ENCODE data around the gene RLF. TPM values are rescaled to one million over a fixed set of nuclear protein-coding genes. Genes with fewer than 3 reads are reported as not detected.
"Not testable (repeated sequence)": the region's sequence is repeated elsewhere in the genome, so short reads cannot be mapped to it uniquely, and the experiment has no call there.

RLF gene
- total and polyA plus RNA-seq, 7 donors = 2.4 to 27.6 (median 19.9) TPM

- Histone ChIP-seq H3K27me3 (no peaks in the 10 kb centered on the region), H3K4me3 (no peak overlapping the region), H3K36me3 (peaks cover 0 to 52% (median 5%) of the 10 kb centered on the region in 4 donors), H3K27ac (no peak overlapping the region), H3K9me3 (no peaks in the 10 kb centered on the region), H3K4me1 (no peaks in the 10 kb centered on the region)
- intact Hi-C loops (cut with DNase I) = no loop called here
- 84 to 94% methylated on average over 3 of the region's 3 CpGs for WGBS, 2 donors
- no peak for TF ChIP-seq POLR2A (IDR thresholded peaks at IDR 0.05)
- no peak for DNase-seq
These were observed 37.9 kb downstream of the RLF start for GRCh38 chr1:40199126-40199525.

DNA sequence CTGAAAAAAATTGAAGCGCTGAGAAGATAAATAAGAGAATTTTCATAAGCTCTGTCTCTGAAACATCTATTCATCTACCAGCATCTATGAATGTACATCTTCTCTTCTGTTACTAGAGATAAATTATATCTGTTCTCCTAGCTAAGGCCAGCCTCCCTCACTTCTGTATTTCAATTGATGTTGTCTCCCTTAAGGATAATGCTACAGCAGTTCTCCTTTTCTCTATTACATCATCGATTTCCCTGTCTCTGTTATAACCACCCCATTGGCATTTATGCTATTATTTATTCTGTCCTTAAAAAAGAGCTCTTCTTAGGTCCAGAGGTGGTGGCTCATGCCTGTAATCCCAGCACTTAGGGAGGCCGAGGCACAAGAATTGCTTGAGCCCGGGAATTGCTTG lies 43.7 kb downstream of the RLF start:
- intact Hi-C loops (cut with DNase I) = no loop called here
- Histone ChIP-seq H3K27me3 (no peaks in the 10 kb centered on the region), H3K4me1 (no peaks in the 10 kb centered on the region), H3K36me3 (peaks cover 0 to 45% (median 4%) of the 10 kb centered on the region in 4 donors), H3K9me3 (no peaks in the 10 kb centered on the region), H3K4me3 (no peak overlapping the region), H3K27ac (no peak overlapping the region)
- 92 to 96% methylated on average over 4 of the region's 4 CpGs for WGBS, 2 donors
- no peak for DNase-seq
- TF ChIP-seq POLR2A (IDR thresholded peaks at IDR 0.05) (no peak), EP300 (IDR thresholded peaks at IDR 0.05) (no peak), POLR2AphosphoS5 (IDR thresholded peaks at IDR 0.05) (no peak), CTCF (IDR thresholded peaks at IDR 0.05) (no peak)

GRCh38 chr1:40210511-40211204 lies 49.5 kb downstream of the RLF start:
- no peak overlapping the region for H3K27ac ChIP-seq
- 94 to 95% methylated on average over 3 of the region's 3 CpGs for WGBS, 2 donors
- H3K4me3 ChIP-seq = no peak overlapping the region
- peaks cover 0 to 36% (median 7%) of the 10 kb centered on the region in 4 donors for H3K36me3 ChIP-seq
- TF ChIP-seq EP300 (IDR thresholded peaks at IDR 0.05) = no peak
- no peak for TF ChIP-seq CTCF (IDR thresholded peaks at IDR 0.05)
- no peak for TF ChIP-seq POLR2A (IDR thresholded peaks at IDR 0.05)
- no peak for TF ChIP-seq POLR2AphosphoS5 (IDR thresholded peaks at IDR 0.05)
- DNase-seq = no peak
- intact Hi-C loops (cut with DNase I) = no loop called here
- H3K9me3 ChIP-seq = no peaks in the 10 kb centered on the region
- no peaks in the 10 kb centered on the region for H3K4me1 ChIP-seq
- H3K27me3 ChIP-seq = no peaks in the 10 kb centered on the region

- TF ChIP-seq POLR2AphosphoS5 (IDR thresholded peaks at IDR 0.05) = no peak
- 96 to 97% methylated on average over 5 of the region's 5 CpGs for WGBS, 2 donors
- H3K27me3 ChIP-seq = no peaks in the 10 kb centered on the region
- intact Hi-C loops (cut with DNase I) = no loop called here
- H3K27ac ChIP-seq = no peak overlapping the region
- H3K4me1 ChIP-seq = no peaks in the 10 kb centered on the region
- no peaks in the 10 kb centered on the region for H3K9me3 ChIP-seq
- no peak for DNase-seq
- no peak overlapping the region for H3K4me3 ChIP-seq
- peaks cover 0 to 25% (median 0%) of the 10 kb centered on the region in 4 donors for H3K36me3 ChIP-seq
These were observed 57.1 kb downstream of the RLF start for GRCh38 chr1:40218333-40218732.

- H3K36me3 ChIP-seq = peaks cover 0 to 35% (median 0%) of the 10 kb centered on the region in 4 donors
- H3K27ac ChIP-seq; DNase-seq; H3K9me3 ChIP-seq; H3K27me3 ChIP-seq; H3K4me1 ChIP-seq; H3K4me3 ChIP-seq; intact Hi-C loops (cut with DNase I): not testable (repeated sequence)
- 97 to 98% methylated on average over 18 of the region's 18 CpGs for WGBS, 2 donors
These were observed 60.3 kb downstream of the RLF start for GRCh38 chr1:40221471-40221905.

- no peak for DNase-seq
- no peak for TF ChIP-seq POLR2A (IDR thresholded peaks at IDR 0.05)
- no peak for TF ChIP-seq CTCF (IDR thresholded peaks at IDR 0.05)
- TF ChIP-seq POLR2AphosphoS5 (IDR thresholded peaks at IDR 0.05) = no peak
- TF ChIP-seq EP300 (IDR thresholded peaks at IDR 0.05) = no peak
- no peaks in the 10 kb centered on the region for H3K9me3 ChIP-seq
- H3K4me3 ChIP-seq = no peak overlapping the region
- no peaks in the 10 kb centered on the region for H3K27me3 ChIP-seq
- peaks cover 0 to 28% (median 0%) of the 10 kb centered on the region in 4 donors for H3K36me3 ChIP-seq
- 83 to 84% methylated on average over 3 of the region's 3 CpGs for WGBS, 2 donors
- intact Hi-C loops (cut with DNase I) = no loop called here
- H3K27ac ChIP-seq = no peak overlapping the region
- H3K4me1 ChIP-seq = no peaks in the 10 kb centered on the region
These were observed 61.0 kb downstream of the RLF start for GRCh38 chr1:40221977-40222772.
